Nucleus accumbens (tissue), 56 donors: Measurements from ENCODE around the gene AAK1.

Experiments used
- DNase-seq, 56 donors: peaks; one replicate each; lab custom pipeline; 2025; lab: John Stamatoyannopoulos, UW

The AAK1 gene

DNA sequence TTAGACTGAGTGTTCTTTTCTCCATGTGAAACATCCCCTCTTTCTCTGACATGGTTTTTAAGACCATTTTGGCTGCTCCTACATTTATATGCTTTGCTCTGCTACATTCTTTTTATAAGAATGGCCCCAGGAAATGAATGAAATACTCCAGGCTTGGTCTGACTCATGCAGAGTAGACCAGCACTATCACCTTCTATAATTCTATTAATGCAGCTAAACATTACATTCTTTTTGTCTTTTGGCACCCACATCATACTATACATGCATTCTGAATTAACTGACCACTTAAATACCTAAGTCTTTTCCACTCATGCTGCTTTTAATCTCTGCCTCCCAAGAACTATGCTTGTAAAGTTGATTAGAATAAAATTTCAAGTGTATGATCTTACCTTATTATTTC lies 94.1 kb downstream of the AAK1 start:
- no peak for DNase-seq

DNA sequence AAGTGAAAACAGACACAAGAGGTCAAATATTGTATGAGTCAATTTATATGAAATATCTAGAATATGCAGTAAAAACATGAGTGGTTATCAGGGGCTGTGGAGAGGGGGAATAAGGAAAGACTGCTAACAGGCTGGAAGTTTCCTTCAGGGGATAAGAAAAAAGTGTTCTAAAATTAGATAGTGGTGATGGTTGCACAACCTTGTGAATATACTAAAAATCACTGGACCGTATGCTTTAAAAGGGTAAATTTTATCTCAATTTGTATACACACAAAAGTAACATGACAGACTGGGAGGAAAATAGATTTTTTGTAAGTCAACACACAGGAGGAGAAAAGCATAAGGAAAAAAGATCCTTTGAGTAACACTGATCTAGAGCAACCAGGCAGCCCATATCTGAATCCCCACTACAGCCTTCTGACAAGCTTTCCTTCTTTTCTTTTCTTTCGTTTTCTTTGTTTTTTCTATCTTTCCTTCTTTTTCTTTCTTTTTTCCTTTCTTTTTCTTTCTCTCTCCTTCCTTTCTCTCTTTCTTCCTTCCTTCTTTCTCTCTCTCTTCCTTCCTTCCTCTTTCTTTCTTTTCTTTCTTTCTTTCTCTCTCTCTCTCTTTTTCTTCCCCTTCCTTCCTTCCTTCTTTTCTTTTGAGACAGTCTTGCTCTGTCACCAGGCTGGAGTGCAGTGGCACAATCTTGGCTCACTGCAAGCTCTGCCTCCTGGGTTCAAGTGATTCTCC lies 95.4 kb downstream of the AAK1 start:
- DNase-seq, result no peak

DNA sequence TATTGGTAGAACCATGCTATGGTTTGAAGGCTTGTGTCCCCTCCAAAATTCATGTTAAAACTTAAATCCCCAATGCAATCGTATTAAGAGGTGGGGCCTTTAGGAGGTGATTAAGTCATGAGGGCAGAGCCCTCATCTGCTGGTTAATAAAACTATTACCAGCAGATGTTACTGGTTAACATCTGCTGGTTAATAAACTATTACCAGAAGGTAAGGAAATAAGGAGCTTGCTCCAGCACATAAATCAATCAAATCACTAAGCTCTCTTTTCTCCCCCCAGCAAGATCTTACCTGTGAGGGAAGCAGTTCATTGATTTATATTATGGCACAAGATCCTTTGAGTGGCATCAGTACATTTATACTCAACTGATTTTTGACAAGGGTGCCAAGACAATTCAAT lies 96.9 kb downstream of the AAK1 start:
- no peak for DNase-seq

DNA sequence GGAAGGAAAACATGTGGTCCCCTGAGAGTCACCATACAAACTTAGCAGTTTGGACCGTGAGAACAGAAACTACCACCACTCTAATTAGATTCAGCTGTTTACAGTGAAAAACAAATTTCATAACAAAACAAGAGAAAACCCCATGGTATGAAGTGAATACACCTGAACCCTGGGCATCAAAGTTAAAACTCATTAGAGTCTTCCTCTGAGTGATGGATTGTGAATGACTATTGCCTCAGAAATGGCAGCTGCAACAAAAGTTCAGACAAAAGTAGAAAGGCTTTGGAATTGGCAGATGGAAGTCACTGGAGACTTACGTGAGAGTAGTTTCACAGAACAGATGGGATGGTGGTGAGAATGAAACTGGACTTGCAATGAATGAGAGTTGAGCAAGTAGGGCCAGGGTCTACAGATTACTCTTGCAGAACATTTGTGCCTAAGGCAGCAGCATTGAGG lies 98.0 kb downstream of the AAK1 start:
- DNase-seq, result no peak

DNA sequence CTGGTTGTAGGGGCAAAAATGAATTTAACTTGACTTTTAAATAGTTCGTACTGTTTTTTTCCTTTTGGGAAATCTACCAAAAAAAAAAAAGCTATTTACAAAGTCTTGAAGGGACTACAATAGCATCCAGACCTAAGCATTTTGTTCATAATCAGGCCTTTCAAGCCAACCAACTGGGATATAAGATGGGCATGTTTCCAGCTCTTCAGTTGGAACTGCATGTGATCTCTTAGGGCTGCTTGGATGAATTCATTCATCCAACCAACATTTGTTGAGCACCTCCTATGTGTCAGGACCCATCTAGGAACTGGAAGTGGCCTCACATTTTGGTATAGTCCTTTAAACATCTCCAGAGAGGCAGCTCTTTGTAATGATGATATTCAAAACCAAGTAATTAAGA lies 98.6 kb downstream of the AAK1 start:
- DNase-seq, result peak in 4 of 56 donors; percentile 2 to 19 (median 8)

DNA sequence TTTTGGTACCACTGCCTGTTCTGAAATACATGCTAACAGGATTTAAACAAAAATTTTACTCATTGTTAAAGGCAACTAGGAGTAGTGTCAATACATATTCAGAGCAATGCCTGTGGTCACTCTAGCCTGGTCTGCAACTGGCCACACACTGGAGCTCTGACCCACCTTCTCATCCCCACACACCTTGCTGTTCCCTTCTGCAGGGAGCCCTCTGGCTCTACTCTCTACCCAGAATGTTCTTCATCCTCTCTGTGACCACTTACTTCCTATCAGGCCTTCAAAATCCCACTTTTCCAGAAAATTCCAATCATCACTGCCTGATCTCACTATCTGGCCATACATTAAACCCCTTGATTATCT lies 104.0 kb downstream of the AAK1 start:
- no peak for DNase-seq

DNA sequence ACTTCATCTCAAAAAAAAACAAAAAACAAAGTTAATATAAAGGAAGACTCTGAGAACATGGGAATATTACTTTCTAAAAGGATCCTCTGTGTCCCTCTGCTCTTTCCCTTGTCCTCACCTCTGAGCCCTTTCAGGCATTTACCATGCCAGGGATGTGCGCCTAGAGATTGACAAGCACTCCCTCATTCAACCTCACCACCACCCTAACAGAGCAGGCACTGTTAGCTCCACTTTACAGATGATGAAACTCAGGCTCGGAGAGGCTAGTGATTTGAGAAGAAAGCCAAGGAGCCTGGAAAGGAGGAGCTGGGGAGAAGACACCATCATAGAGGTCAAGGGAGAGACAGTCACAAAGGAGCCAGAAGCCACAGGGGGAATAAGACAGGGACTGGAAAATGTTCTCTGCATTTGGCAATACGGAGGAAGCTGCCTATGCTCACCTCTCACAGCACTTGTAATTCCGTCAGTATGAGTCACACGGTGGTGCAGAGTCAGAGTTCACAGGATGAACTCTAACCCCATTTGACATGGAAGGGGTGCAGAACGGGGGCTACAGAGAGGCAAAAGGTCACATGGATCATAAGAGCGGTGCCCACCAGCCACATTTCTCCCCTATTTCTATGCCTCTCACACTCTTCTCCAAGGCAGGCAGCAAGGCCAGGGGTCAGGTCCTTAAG lies 104.5 kb downstream of the AAK1 start:
- no peak for DNase-seq

DNA sequence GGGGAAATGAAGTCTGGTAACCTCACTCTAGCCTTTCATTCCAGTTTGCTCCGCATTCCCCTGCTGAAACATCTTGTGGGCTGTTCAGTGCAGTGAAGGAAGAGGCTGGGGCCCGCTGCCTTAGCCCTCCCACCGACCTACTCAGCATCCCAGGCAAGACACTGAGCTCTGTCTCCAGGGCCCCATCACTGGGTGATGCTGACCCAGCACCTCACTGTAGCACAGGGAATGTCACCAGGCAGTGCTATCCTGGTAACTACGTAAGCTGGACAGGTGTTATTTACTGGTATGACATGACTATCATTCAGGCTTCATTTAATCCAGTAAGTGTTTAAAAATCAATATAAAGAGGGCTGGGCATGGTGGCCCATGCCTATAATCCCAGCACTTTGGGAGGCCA lies 105.3 kb downstream of the AAK1 start:
- no peak for DNase-seq

DNA sequence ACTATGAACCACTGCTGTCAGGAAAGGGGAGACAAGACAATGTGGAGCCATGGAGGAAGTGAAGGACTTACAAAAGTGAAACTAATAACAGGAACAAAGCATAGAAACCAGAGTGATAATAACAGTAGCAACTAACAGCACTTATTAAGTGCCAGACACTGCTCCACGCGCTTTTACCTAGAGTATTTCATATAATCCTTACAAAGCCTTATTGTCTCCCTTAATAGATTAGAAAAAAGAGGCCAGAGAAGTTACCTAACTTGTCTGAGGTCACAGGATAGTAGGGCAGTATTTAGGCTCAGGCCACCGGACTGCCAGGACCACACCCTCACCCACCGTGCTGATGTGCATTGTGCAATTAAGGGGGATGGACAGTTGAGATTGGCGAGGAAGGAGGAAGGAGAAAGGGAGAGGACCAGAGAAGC lies 107.7 kb downstream of the AAK1 start:
- no peak for DNase-seq

DNA sequence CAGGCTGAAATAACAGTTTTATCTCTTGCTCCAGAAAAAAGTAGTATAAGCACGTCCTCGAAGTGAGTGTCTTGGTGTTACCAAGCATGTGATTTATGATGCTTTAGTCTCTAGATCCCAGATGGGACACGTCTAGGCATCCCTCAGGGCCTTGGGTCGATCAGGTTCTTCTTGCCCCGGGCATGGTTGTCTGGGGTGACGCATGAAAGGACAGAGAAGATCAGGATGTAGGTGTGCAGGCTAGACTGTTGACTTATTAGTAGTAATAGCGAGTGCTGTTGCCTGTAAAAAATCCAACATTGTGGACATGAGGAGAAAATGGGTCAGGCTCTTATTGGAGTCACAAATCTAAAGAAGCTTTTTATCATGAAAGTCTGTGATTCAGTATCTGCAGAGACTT lies 112.4 kb downstream of the AAK1 start:
- no peak for DNase-seq

DNA sequence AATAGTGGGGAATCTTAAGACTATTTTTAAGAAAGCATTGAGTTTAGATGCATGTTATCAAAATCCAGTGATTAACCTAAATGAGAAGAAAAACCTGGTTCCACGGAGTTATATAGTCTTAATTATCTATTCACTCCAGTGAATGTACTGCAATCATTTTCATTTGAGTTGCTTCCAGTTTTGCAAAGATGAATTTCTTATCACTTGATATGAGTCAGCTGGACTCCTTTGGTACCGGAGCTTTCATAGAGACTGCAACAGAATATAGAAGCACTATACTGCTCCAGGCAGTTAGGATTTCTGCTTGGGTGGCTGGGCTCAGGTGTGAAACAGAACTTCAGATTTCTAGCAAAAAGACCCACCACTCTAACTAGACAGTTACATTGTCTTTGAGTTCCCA lies 114.1 kb downstream of the AAK1 start:
- no peak for DNase-seq

DNA sequence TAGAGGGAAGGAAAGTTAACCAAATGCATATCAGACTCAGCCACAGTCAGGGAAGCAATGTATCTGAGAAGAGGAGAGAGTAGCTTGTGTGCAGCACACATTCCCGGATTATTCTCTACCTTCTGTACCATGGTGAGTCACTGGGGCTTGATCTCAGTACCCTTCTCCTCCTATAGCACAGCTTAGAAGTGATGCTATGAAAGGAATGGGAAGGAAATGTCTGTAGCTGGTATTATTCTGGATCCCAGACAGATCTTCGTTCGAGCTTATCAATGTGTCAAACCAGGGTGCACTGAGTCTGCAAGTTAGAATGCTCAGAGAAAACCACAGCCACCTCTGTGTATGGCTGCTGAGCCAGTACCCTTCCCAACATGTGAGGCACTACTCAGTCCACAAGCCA lies 118.3 kb downstream of the AAK1 start:
- DNase-seq, result no peak

DNA sequence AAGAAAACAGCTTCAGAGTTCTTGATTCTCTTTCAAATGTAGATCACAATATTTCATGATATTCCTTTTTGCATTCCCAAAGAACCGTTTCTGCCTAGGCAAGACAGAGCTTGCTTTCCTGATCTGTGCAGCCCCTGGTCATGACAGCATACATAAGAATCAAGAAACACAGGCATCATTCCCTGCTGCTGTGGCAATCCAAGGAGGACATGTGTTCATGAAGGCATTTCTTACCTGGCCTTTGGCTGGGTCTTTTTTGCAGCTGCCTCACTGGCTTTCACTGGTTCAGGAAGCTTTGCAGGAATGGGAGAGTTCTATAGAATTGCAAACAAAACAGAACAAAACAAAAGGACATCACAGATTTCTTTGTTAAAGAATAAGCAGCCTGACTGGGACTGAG lies 118.7 kb downstream of the AAK1 start:
- DNase-seq, result no peak

DNA sequence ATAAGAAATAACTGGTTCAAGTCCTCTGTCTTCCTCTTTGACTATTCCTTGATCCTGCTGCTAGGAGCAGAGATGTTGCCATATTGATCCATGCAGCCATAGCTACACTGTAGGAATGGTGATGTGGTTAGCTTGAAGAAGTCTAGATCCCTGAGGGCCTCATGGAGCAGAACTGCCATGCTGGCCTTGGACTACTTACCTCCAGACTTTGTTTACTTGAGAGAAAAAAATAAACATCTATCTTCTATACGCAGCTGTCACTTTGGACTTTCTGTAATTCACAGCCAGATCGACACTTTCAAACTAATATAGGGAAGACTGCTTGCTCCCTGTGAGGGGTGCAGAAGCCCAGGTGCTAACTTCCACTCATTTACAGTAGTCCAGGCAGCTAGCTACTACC lies 121.8 kb downstream of the AAK1 start:
- DNase-seq, result no peak

DNA sequence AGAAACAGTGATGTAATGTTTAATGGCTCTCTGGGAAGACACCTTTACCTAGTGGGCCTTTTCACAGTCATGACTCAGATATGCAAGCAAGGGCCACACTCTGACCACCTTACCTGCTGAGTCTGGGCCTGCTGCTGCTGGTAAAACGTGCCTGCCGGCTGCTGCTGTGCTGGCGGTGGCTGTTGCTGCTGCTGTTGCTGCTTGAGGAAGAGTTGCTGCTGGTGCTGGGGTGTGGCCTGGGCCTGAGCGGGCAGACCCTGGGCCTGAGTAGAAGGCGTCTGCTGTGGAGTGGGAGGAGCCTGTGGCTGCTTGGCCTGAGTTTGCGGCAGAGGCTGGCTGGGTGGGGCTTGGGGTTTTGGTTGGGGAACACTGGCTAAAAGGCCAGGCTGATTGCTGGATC lies 124.7 kb downstream of the AAK1 start:
- no peak for DNase-seq

DNA sequence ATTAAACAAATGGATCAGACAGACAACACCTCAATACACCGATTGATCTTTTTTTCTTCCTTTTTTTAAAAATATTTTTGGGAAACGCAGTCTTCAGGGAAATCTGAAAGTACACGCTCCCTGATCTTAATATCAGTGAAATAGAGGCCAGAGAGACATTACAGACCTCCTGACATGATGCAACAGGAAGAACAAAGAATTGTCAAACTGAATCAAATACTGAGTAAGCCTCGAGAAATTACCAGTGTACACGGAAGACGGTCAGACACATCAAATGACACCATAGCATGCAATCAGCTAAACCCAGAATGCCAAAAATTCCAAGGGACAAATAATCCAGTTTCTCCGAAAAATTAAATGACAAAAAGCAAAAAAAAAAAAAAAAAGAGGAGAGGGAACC lies 126.1 kb downstream of the AAK1 start:
- no peak for DNase-seq

DNA sequence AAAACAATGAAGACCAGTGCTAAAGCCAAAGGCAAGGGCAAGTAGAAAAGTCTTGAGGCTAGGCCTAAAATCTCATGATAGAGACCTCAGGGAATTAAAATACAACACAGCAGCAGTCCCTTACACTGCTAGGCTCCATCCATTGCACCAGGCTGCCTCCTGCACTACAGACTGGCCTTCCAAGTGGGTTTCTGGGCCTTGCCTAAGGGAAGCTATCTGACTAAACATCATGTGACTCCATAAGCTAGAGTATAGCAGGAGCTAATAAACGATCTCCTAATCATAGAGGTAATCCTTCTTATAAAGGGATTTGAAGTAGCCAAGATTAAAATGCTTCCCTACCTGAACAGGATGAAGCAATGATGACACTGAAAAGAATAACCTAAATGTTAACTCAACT lies 128.7 kb downstream of the AAK1 start:
- DNase-seq, result peak in 1 of 56 donors; percentile 35

DNA sequence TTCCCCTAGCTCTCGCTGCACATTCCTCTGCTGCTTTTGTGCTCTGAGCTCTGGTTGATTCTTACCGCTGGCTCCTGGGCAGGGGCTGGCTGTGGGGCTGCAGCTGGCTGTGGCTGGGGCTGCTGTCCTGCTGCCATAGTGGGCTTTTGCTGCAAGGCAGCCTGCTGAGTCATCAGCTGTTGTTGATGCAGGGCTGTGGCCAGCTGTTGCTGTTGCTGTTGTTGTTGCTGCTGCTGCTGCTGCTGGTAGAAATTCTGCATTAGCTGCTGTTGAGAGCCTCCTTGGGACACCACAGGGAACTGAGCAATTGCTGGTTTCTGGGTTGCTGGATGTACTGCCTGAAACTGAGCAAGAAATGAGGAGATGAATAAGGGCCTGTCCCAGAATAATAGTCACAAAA lies 129.1 kb downstream of the AAK1 start:
- DNase-seq, result peak in 35 of 56 donors; percentile 2 to 67 (median 29)

DNA sequence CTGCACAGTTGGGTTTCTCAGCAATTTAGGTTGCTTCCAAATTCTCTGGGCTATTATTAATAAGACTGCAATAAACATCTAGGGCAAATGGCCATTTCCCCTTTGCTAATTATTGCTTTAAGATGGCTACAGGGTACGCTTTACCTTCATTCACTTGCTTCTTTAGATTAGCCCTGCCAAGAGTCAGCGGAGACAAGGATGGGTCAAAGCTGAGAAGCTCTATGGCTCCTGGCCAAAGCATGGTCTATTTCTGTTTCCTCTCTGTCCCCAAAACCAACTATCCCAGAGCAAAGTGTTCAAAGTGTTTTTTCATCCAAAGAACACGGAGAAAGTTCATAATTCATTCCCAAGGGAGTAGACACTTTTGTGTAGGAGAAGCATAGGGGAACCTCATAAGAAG lies 131.1 kb downstream of the AAK1 start:
- DNase-seq, result no peak

DNA sequence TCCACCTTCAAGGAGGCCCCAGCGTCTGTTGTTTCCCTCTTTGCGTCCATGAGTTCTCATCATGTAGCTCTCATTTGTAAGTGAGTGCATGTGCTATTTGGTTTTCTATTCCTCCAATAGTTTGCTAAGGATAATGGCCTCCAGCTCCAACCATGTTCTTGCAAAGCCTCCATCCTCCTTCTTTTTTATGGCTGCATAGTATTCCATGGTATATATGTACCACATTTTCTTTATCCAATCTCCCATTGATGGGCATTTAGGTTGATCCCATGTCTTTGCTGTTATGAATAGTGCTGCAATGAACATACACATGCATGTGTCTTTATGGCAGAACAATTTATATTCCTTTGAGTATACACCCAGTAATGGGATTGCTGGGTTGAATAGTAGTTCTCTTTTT lies 133.3 kb downstream of the AAK1 start:
- no peak for DNase-seq

DNA sequence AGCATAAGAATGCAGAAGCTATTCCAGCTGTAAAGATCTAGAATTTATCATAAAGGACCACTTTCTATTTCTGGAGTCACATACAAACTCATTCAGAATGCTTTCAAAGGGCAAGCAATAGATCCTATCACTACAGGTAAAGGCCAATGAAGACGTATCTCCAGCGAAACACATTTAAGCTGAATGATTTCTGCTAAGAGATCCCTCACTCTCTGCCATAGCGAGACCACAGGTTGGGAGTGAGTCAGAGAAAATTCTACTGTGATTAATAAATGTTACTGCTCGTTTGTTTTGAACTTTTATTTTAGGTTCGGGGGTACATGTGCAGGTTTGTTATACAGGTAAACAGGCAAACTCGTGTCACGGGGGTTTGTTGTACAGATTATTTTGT lies 133.8 kb downstream of the AAK1 start:
- no peak for DNase-seq

DNA sequence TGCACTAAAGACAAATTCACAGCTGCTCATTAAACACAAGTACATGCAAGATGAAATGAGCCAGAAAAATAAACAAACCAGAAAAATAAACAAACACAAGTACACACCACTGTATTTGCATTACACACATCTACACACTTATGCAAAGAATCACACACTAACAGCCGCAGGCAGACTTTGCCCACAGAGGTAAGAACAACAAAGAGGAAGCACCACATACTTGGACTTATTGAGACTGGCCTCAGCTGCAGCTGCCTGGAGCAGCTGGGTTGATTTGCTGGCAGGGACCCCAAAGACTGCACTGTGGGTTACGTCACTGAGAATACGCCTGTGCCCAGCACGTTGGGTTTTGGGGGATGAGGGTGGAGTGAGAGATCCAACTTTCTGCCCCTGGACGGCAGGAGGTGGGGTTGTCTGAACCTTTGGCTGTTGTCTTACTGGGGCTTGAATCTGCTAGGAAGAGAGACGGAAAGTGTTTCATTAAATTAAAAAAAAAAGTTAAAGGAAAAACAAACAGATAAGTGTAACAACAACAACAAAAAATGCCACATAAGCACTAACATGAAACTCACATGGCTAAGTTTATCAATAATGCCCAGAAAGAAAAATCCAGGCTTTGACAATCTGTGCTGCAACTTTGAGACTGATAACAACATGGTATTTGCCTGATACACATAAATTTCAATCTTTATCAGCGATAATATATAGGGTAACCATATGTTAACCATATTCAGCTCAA lies 134.4 kb downstream of the AAK1 start:
- DNase-seq, result peak in 45 of 56 donors; percentile 2 to 80 (median 39)
